Pancreas (tissue), 10 donors: ENCODE results near the gene SAMD4B. TPM values are rescaled to one million over a fixed set of nuclear protein-coding genes. Genes with fewer than 3 reads are reported as not detected.

ENCODE experiments used
- ATAC-seq, 4 donors: fragments of 200-7000 bp; cut with Tn5 transposase; one replicate each; pipeline versions ENCODE4 v1.8.0 to v1.9.1; 2020; ENCODE audit warnings: mild to moderate bottlenecking in 4 of 4, moderate library complexity in 4 of 4
- DNase-seq, 6 donors: peaks; one replicate each; pipeline ENCODE4 v3.0.0-alpha.2; 2020
- FAIRE-seq: peaks from 2 replicates; lab custom pipeline; 2012; peaks lifted over from hg19 to GRCh38; lab: Jason Lieb, UNC
- H3K27ac ChIP-seq, 4 donors: fragments of 200-600 bp; sonication (generic); 1 replicate in 3 of 4; 2 replicates in 1 of 4; pipeline versions ENCODE4 v1.5.0 to v1.8.0; 2020
- H3K27me3 ChIP-seq, 4 donors: fragments of 200-600 bp; one replicate each; pipeline ENCODE4 v1.8.0; 2021
- H3K36me3 ChIP-seq, 3 donors: fragments of 200-600 bp; sonication (generic) in 1 of 3; one replicate each; pipeline versions ENCODE4 v1.5.0 to v1.8.0; 2020 to 2021
- H3K4me1 ChIP-seq, 3 donors: fragments of 200-600 bp; one replicate each; pipeline ENCODE4 v1.8.0; 2021
- H3K4me3 ChIP-seq, 4 donors: fragments of 200-600 bp; sonication (generic) in 2 of 4; one replicate each; pipeline versions ENCODE4 v1.5.0 to v1.8.0; 2020 to 2021
- H3K9me3 ChIP-seq, 4 donors: fragments of 200-600 bp; one replicate each; pipeline ENCODE4 v1.8.0; 2021
- CTCF ChIP-seq, 4 donors: fragments of 200-600 bp; sonication (generic) in 3 of 4; IDR thresholded peaks; one replicate each; pipeline versions ENCODE4 v1.5.0 to v1.8.0; 2021; ENCODE audit warnings: antibody characterized with exemption in 4 of 4
- WGBS, 2 donors: extraction: QIAGEN DNeasy Blood & Tissue Kit; methylation state at CpG; one replicate each; pipeline ENCODE4 v1.1.7; 2013; 5-methylcytosine and 5-hydroxymethylcytosine counted together
- intact Hi-C, 3 donors: fragments of 100-400 bp; cut with DNase I; formaldehyde crosslinking; loops; one replicate each; pipeline versions ENCODE4 v1.11.1 to v1.14.2; 2022
- polyA plus RNA-seq, 2 donors: library from polyadenylated mRNA; stranded (reverse); fragments of 200-250 nt; gene quantifications; one replicate each; pipeline ENCODE4 v1.2.3, GENCODE V29; 2013
- total RNA-seq, 6 donors: library from RNA; stranded (reverse); fragmentation: NEBNext Ultra II Directional in 4 of 6; extraction: Animal tissue kit (Norgen Biotek cat#: 25700) in 4 of 6; gene quantifications; one replicate each; pipeline versions ENCODE4 v1.2.1 to v1.2.4, GENCODE V29; 2021 to 2023
- donor health status: healthy with polysubstance abuse.
- donor health status: DM: no; HTN: no; CAD: no; lungs with moderate emphysema.
- donor health status: DM: no; HTN: no; CAD: no.
- donor health status: control.
- donor health status: control.
- donor health status: Bipolar disorder and iron deficiency.
- donor health status: DM: yes; HTN: yes; CAD: no.
- donor health status: DM: no; HTN: no; CAD: no.
- donor health status: DM: no; HTN: no; CAD: no.
- donor health status: DM: yes; HTN: yes; CAD: no.

SAMD4B gene
- total and polyA plus RNA-seq, 8 donors = 24.1 to 106 (median 33.6) TPM

GRCh38 chr19:39390451-39390750 lies 48.2 kb downstream of the SAMD4B start:
- H3K27ac ChIP-seq = peak overlapping the region; percentile 91 to 99 (median 94)
- peaks cover 0 to 34% (median 10%) of the 10 kb centered on the region in 3 donors for H3K36me3 ChIP-seq
- DNase-seq (no peak), ATAC-seq (peak in 3 of 4 donors; percentile 31 to 47 (median 36)), FAIRE-seq (no peak)
- intact Hi-C loops = loop anchor here in 1 of 3 donors (10.0 kb wide), 1 partner anchor 144 kb away; the partner anchor contains the start of gene EID2B
- WGBS, 2 donors = 0 to 1% methylated on average over 10 of the region's 10 CpGs
- peaks cover 0 to 8% (median 4%) of the 10 kb centered on the region in 3 donors for H3K4me1 ChIP-seq
- no peaks in the 10 kb centered on the region for H3K9me3 ChIP-seq
- H3K4me3 ChIP-seq = peak overlapping the region; percentile 57 to 97 (median 71)
- H3K27me3 ChIP-seq = no peaks in the 10 kb centered on the region
- no peak for TF ChIP-seq CTCF (IDR thresholded peaks at IDR 0.05)

GRCh38 chr19:39390751-39391437 lies 48.7 kb downstream of the SAMD4B start, which contains the start of the genes MED29 and PAF1:
TSS of gene MED29 (plus strand) at chr19:39391378. CDS start at chr19:39391423, 45 bp downstream.
TSS of gene PAF1 (minus strand) at chr19:39391106. CDS start at chr19:39390864, 242 bp downstream.
- intact Hi-C loops = loop anchor here in 1 of 3 donors (10.0 kb wide), 1 partner anchor 144 kb away; the partner anchor contains the start of gene EID2B
- peaks cover 0 to 8% (median 4%) of the 10 kb centered on the region in 3 donors for H3K4me1 ChIP-seq
- FAIRE-seq (peak; percentile 98), DNase-seq (peak; percentile 89 to 99 (median 98)), ATAC-seq (peak; percentile 93 to 97 (median 96))
- no peak for TF ChIP-seq CTCF (IDR thresholded peaks at IDR 0.05)
- peaks cover 0 to 34% (median 10%) of the 10 kb centered on the region in 3 donors for H3K36me3 ChIP-seq
- H3K27me3 ChIP-seq = no peaks in the 10 kb centered on the region
- no peaks in the 10 kb centered on the region for H3K9me3 ChIP-seq
- H3K4me3 ChIP-seq = peak within 1 kb of the TSS; percentile 57 to 97 (median 71)
- 0% methylated on average over 48 to 60 of the region's 60 CpGs for WGBS, 2 donors
- peak within 1 kb of the TSS; percentile 91 to 99 (median 94) for H3K27ac ChIP-seq

- Histone ChIP-seq H3K27ac (peak overlapping the region; percentile 46 to 85 (median 66)), H3K27me3 (no peaks in the 10 kb centered on the region), H3K4me3 (no peak overlapping the region), H3K9me3 (no peaks in the 10 kb centered on the region), H3K36me3 (peaks cover 0 to 6% (median 0%) of the 10 kb centered on the region in 3 donors), H3K4me1 (peaks cover 6 to 25% (median 15%) of the 10 kb centered on the region in 3 donors)
- WGBS, 2 donors = 10% methylated on average over 17 of the region's 17 CpGs
- DNase-seq (peak; percentile 83 to 98 (median 91)), FAIRE-seq (no peak), ATAC-seq (peak; percentile 79 to 86 (median 84))
- intact Hi-C loops = loop anchor here in 1 of 3 donors (10.0 kb wide), 1 partner anchor 137 kb away; the partner anchor contains the start of gene EID2B
- peak; percentile 91 to 96 (median 94) for TF ChIP-seq CTCF (IDR thresholded peaks at IDR 0.05)
Measured at GRCh38 chr19:39397360-39398296, 55.4 kb downstream of the SAMD4B start.

GRCh38 chr19:39398297-39398864 lies 56.2 kb downstream of the SAMD4B start:
- H3K4me1 ChIP-seq = peaks cover 6 to 25% (median 15%) of the 10 kb centered on the region in 3 donors
- ATAC-seq = peak in 2 of 4 donors; percentile 2 to 6
- 80 to 89% methylated on average over 11 of the region's 11 CpGs for WGBS, 2 donors

More at GRCh38 chr19:39398297-39398864, 56.2 kb downstream of the SAMD4B start:
- no peak for TF ChIP-seq CTCF (IDR thresholded peaks at IDR 0.05)
- Histone ChIP-seq H3K27me3 (no peaks in the 10 kb centered on the region), H3K27ac (peak overlapping the region; percentile 46 to 85 (median 66)), H3K36me3 (peaks cover 0 to 6% (median 0%) of the 10 kb centered on the region in 3 donors), H3K9me3 (no peaks in the 10 kb centered on the region), H3K4me3 (no peak overlapping the region)
- DNase-seq (peak in 3 of 6 donors; percentile 54 to 75 (median 63)), FAIRE-seq (no peak)
- intact Hi-C loops = loop anchor here in 1 of 3 donors (10.0 kb wide), 1 partner anchor 136 kb away; the partner anchor contains the start of gene EID2B
